ENCODE data around the gene PLXNA4. TPM values are rescaled to one million over a fixed set of nuclear protein-coding genes. Genes with fewer than 3 reads are reported as not detected.

Gene PLXNA4
- total RNA-seq, 1 experiment from 2014 or later = not detected

GRCh38 chr7:132117181-132117580 lies 459.1 kb downstream of the PLXNA4 start:
- DNase-seq (ENCODE audit: low spot score) = no peak

- no peak for DNase-seq (ENCODE audit: low spot score)
Measured at GRCh38 chr7:132116369-132116768, 459.9 kb downstream of the PLXNA4 start.

GRCh38 chr7:132115758-132116157 lies 460.5 kb downstream of the PLXNA4 start:
- DNase-seq (ENCODE audit: low spot score) = no peak

GRCh38 chr7:132115028-132115427 lies 461.2 kb downstream of the PLXNA4 start:
- DNase-seq (ENCODE audit: low spot score) = no peak

GRCh38 chr7:132114411-132114810 lies 461.9 kb downstream of the PLXNA4 start:
- DNase-seq (ENCODE audit: low spot score) = no peak

GRCh38 chr7:132113536-132114371 lies 462.5 kb downstream of the PLXNA4 start:
- no peak for DNase-seq (ENCODE audit: low spot score)

GRCh38 chr7:132112657-132113056 lies 463.6 kb downstream of the PLXNA4 start:
- no peak for DNase-seq (ENCODE audit: low spot score)

GRCh38 chr7:132112106-132112505 lies 464.2 kb downstream of the PLXNA4 start:
- no peak for DNase-seq (ENCODE audit: low spot score)

- DNase-seq (ENCODE audit: low spot score) = no peak
Measured at GRCh38 chr7:132110692-132111091, 465.6 kb downstream of the PLXNA4 start.

GRCh38 chr7:132109769-132110168 lies 466.5 kb downstream of the PLXNA4 start:
- no peak for DNase-seq (ENCODE audit: low spot score)

- no peak for DNase-seq (ENCODE audit: low spot score)
Measured at GRCh38 chr7:132108563-132108962, 467.7 kb downstream of the PLXNA4 start.

GRCh38 chr7:132106491-132106890 lies 469.8 kb downstream of the PLXNA4 start:
- no peak for DNase-seq (ENCODE audit: low spot score)

GRCh38 chr7:132105096-132105495 lies 471.2 kb downstream of the PLXNA4 start:
- no peak for DNase-seq (ENCODE audit: low spot score)

GRCh38 chr7:132103718-132104117 lies 472.6 kb downstream of the PLXNA4 start:
- peak; percentile 5 for DNase-seq (ENCODE audit: low spot score)

GRCh38 chr7:132102942-132103341 lies 473.3 kb downstream of the PLXNA4 start:
- DNase-seq (ENCODE audit: low spot score) = no peak

- DNase-seq (ENCODE audit: low spot score) = no peak
Measured at GRCh38 chr7:132102391-132102790, 473.9 kb downstream of the PLXNA4 start.

- DNase-seq (ENCODE audit: low spot score) = no peak
Measured at GRCh38 chr7:132100981-132101380, 475.3 kb downstream of the PLXNA4 start.

- DNase-seq (ENCODE audit: low spot score) = no peak
Measured at GRCh38 chr7:132100483-132100882, 475.8 kb downstream of the PLXNA4 start.

- no peak for DNase-seq (ENCODE audit: low spot score)
Measured at GRCh38 chr7:132099163-132099562, 477.1 kb downstream of the PLXNA4 start.

- no peak for DNase-seq (ENCODE audit: low spot score)
Measured at GRCh38 chr7:132098327-132098726, 477.9 kb downstream of the PLXNA4 start.

GRCh38 chr7:132097550-132098134 lies 478.6 kb downstream of the PLXNA4 start:
- DNase-seq (ENCODE audit: low spot score) = no peak

GRCh38 chr7:132095111-132095765 lies 481.0 kb downstream of the PLXNA4 start:
- no peak for DNase-seq (ENCODE audit: low spot score)

GRCh38 chr7:132092106-132092505 lies 484.2 kb downstream of the PLXNA4 start:
- DNase-seq (ENCODE audit: low spot score) = no peak
